ENCODE results near the gene DMRTC2.
A peak's percentile ranks its signal among the peaks of the same experiment; 100 is the strongest.

The DMRTC2 gene

DNA sequence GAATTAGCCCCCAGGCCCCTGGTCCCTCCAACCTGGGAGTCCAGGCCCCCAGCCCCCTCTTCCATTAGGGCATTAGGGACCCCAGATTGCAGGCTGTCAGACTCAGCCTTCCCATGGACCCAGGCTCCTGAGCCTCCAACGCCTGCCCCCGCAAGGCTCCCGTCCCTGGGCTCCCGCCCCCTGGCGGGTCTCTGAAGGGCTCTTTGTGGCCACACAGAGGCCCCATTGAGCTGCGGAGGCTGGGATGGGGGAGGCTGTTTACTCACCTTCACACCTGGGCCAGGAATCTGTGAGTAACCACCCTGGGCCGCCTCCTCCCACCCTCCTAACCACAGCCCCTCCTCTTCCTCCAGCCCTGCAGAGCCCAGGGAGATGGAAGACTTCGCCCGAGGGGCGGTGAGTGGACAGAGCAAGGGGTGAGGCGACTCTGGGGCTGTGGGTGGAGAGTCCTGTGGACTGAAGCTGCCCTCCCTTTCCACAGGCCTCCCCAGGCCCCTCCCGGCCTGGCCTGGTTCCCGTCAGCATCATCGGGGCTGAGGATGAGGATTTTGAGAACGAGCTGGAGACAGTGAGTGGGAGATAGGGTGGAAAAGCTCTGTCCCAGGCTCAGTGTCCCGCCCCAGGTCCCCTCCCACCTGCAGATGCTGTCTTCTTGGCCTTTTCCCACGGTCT lies 43.0 kb downstream of the DMRTC2 start:
- DNase-seq (ENCODE audit: extremely low read depth in 1 of 2, low read depth in 1 of 2) = peak; percentile 79 to 90

DNA sequence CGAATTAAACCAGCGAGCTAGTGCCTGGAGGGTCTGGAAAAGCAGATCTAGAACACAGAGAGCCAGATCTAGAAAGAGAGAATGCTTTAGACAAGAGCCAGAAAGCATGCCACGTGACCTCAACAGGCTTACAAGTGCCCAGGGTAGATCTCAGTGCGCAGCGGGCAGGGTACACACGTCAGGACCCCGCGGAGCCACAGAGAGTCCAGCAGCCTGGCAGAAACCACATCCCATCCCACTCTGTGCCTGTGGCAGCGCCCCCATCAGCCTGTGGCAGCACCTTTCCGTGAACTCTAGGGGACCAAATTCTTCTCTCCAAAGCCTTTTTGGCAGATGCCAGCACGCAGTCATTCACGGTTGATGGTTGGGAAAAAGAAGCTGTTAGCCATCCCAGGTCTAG lies 44.1 kb downstream of the DMRTC2 start:
- no peak for DNase-seq (ENCODE audit: extremely low read depth in 1 of 2, low read depth in 1 of 2)

DNA sequence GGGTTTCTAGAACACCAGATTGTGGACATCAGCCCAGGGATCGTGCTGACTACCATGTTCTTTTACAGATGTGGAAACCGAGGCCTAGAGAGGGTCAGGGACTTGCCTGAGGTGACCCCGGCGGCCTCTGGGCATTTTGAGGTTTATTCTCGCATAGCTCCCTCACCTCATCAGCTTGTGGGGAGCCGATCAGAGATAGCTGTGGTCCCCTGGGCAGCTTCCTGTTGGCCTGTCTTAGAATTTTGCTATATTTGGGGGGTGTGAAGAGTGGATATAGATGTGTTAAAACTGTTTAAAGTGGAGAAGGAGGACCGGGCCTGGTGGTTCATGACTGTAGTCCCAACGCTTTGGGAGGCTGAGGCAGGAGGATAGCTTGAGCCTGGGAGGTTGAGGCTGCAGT lies 45.1 kb downstream of the DMRTC2 start:
- no peak for DNase-seq (ENCODE audit: extremely low read depth in 1 of 2, low read depth in 1 of 2)

DNA sequence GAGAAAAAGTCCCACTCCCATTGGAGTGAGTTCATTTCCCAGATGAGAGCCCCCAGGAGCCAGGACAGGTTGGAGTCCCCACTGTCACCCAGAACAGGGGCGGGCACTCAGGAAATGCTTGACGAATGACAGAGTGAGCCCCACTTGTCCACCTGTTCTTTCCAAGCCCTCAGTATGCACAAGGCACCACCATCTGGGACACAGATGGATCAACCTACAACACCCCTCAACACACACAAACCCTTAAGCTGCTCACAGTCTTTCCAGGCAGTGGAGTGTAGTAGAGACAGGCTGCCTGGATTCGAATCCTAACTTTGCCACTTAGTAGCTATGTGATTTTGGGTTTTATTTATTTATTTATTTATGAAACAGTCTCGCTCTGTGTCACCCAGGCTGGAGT lies 46.1 kb downstream of the DMRTC2 start:
- no peak for DNase-seq (ENCODE audit: extremely low read depth in 1 of 2, low read depth in 1 of 2)

DNA sequence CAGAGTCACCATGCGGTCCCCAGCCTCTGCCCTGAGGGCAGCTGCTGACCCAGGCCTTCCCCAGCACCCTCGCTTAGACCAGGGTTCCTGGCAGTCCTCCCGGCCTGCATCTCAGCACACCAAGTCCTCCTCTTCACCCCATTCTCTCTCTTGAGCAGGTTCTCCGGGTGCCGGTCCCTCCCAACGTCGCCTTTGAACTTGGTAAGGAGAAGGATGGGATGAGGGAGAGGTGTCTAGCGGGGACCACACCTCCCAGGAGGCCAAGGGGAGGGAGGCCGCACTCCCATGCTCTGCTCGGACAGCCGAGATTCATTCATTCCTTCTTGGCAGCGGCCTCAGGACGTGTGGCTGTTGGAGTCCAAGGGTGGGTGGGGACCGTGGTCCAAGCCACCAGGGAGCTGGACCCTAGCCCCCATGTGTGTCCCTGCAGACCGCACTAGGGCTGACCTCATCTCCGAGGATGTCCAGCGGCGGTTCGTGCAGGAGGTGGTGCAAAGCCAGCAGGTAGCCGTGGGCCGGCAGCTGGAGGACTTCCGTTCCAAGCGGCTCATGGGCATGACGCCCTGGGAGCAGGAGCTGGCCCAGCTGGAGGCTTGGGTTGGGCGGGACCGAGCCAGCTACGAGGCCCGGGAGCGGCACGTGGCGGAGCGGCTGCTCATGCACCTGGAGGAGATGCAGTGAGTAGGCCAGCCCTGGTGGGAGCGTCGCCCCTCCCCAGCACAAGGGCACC lies 47.5 kb downstream of the DMRTC2 start:
- DNase-seq (ENCODE audit: extremely low read depth in 1 of 2, low read depth in 1 of 2) = no peak

DNA sequence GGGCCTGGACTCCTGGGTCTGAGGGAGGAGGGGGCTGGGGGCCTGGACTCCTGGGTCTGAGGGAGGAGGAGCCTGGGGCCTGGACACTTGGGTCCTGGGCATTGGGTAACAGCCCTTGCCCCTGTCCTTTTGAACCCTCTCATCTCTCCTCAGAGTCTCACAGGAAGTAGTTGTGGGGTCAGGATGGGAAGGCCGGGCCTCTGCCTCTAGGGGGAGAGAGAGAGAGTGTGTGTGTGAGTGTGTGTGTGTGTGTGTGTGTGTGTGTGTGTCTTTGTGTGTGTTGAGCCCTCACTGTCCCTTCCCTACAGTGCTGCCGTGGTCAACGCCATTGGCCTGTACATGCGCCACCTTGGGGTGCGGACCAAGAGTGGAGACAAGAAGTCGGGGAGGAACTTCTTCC lies 49.1 kb downstream of the DMRTC2 start:
- DNase-seq (ENCODE audit: extremely low read depth in 1 of 2, low read depth in 1 of 2) = no peak

DNA sequence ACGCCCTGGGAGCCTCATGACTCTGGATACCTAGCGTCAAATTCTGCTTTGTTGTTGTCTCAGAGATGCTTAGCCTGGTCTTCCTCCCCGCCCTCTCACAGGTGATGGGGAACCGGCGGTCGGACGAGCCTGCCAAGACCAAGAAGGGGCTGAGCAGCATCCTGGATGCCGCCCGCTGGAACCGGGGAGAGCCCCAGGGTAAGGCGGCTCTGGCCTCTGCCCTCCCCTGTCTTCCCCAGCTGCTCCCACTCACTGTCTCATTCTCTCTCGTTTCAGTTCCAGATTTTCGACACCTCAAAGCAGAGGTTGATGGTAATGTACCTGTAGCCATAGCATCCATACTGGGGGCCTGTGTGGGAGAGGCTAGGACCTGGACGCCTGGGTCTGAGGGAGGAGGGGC lies 49.5 kb downstream of the DMRTC2 start:
- DNase-seq (ENCODE audit: extremely low read depth in 1 of 2, low read depth in 1 of 2) = no peak

DNA sequence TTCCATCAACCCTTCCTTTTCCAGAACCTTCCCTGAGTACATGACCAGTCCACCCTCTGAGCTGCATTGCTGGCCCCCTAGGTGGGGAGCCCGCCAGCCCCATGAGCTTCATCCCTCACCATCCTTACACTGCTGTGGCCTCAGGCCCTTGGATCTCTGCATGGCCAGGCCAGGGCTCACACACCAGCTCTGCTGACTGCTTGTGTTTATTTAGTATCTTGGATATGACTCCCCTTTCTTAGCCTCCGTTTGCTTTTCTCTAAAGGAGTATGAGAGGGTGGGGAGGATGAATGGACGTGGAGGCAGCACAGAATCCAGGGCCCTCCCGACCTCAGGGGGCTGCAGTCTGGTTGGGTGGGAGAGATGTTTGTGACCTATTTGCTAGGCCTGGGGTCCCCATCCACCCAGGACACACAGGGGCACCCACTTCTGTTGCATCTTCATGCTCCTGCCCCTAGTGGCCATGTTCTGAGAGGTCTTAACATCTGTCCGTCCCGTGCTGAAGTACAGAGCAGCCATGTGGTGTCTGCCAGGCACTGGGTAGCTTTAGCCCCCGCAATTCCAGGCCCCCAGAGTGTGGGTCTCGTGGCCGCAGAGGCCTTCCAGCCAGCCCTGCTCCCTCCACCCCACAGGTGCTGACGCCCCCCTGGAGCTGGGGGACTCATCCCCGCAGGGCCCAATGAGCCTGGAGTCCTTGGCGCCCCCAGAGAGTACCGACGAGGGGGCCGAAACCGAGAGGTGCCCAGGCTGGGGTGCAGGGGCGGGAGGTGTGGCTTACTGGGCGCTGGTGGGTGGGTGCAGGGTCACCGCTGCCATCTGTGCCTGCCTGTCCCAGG lies 51.1 kb downstream of the DMRTC2 start:
- DNase-seq (ENCODE audit: extremely low read depth in 1 of 2, low read depth in 1 of 2) = no peak

DNA sequence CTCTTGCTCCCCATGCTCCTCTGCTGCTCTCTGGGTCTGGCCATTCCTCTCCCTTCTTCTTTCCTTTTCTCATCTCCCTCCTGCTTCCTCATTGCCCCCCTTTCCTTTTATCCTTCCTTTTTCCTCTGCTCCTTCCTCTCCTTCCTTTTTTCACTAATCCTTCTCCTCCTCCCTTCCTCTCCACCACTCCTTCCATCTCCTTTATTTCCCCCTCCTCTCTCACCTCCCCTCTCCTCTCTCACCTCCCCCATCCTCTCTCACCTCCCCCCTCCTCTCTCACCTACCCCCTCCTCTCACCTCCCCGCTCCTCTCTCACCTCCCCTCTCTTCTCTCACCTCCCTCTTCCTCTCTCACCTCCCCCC lies 51.7 kb downstream of the DMRTC2 start:
- DNase-seq (ENCODE audit: extremely low read depth in 1 of 2, low read depth in 1 of 2) = no peak

DNA sequence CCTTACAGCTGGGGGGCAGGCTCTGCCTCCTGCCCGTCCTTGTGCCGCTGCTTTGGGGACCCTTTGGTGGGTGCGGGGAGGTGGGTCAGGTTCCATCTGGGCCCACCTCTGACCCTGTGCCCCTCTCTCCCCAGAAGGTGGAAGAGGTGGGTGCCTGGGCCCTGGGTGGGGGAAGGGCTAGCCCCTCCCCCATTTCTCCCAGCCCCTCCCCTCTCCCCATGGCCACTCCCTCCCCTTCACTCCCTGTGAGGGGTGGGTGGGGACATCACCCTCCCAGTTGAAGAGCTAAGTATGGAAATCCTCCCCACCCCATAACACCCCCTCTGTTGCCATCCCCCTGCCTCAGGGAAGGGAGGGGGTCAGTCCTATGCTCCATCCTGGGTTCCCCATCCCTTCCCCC lies 52.3 kb downstream of the DMRTC2 start:
- no peak for DNase-seq (ENCODE audit: extremely low read depth in 1 of 2, low read depth in 1 of 2)

DNA sequence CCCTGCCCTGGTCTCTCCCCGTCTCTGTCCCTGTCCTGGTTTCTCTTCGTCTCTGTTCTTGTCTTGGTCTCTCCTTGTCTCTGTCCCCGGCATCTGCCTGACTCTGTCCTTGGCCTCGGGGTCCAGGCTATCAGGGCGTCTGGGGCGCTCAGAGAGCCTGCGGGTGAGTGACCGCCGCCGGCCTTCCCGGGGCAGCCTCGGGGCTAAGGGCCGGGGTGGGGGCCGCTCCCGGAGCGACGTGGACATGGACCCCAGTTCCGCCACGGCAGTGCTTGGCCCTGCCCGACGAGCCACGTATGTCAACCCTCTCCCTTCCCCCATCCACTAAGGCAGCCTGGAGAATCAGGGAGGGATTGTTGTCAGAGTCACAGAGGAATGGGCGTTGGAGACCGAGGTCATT lies 53.0 kb downstream of the DMRTC2 start:
- DNase-seq (ENCODE audit: extremely low read depth in 1 of 2, low read depth in 1 of 2) = no peak

DNA sequence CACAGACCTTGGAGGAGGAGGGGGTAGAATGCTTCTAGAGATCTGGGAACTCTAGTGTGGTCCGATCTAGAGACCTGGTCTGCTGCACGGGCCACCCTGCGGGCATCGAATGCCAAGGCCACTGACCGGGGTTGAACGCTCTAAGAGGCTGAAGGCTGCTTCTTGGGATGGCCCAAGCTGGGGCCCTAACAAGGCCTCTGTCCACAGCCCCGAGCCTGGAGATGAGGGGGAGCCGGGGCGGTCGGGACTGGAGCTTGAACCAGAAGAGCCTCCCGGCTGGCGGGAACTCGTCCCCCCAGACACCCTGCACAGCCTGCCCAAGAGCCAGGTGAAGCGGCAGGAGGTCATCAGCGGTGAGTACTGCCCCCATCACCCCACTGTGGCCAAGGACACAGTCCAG lies 53.4 kb downstream of the DMRTC2 start:
- no peak for DNase-seq (ENCODE audit: extremely low read depth in 1 of 2, low read depth in 1 of 2)

All from stimulated activated CD8-positive, alpha-beta memory T cell treated with anti-CD3 and anti-CD28 coated beads, Interleukin-7, amount 100 ng/mL, for 48 hours (primary cell).